Measurements from ENCODE around the gene NUP205.

DNA sequence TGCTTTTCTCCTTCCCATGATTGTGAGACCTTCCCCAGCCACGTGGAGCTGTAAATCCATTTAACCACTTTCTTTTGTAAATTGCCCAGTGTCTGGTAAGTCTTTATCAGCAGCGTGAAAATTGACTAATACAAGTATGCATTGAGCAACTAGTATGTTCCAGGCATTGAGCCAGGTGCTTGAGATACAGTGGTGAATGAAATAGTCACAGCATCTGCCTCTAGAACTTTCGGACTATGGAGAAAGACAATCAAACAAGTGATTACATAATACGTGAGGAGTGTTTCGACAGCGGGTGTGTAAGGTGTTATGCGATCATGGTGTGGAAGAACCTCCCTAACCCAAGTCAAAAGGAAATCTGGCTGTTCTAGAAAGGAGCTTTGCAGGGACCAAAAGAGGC, 21.6 kb upstream of the NUP205 start:
- TF ChIP-seq EZH2 (IDR thresholded peaks at IDR 0.05) (no peak), POLR2AphosphoS5 (IDR thresholded peaks at IDR 0.05; ENCODE audit: borderline replicate concordance, low read depth, low read length) (no peak)
